SU-DHL-6 (cell line): ENCODE data around the gene MGAT5.
"Not testable (repeated sequence)": the region's sequence is repeated elsewhere in the genome, so short reads cannot be mapped to it uniquely, and the experiment has no call there.

Experiments used
- CTCF ChIP-seq: fragments of 200-600 bp; sonication (generic); IDR thresholded peaks from one replicate; pipeline ENCODE4 v1.5.1; 2017; ENCODE audit warnings: antibody characterized with exemption, mild to moderate bottlenecking, low read length, moderate library complexity; ENCODE audit not compliant: insufficient read depth, poor library complexity, severe bottlenecking
- EZH2phosphoT487 ChIP-seq: fragments of 200-600 bp; sonication (generic), shearing (Covaris generic); conservative IDR thresholded peaks from 2 replicates; pipeline ENCODE4 v1.6.1; 2018; ENCODE audit warnings: mild to moderate bottlenecking, antibody characterized with exemption, low read length, moderate library complexity, mixed read lengths

- TF ChIP-seq CTCF, EZH2phosphoT487: not testable (repeated sequence)
Observed at GRCh38 chr2:134294598-134294997, 40.7 kb downstream of the MGAT5 start.
